Stimulated activated CD8-positive, alpha-beta memory T cell treated with anti-CD3 and anti-CD28 coated beads, Interleukin-7, amount 100 ng/mL, for 1 hour (primary cell): ENCODE results near the gene PSEN1.

Experiments used
- DNase-seq, 2 donors: peaks; one replicate each; pipeline ENCODE4 v3.0.0-alpha.2; 2020; ENCODE audit warnings: low read depth in 2 of 2

The PSEN1 gene

GRCh38 chr14:73253323-73253610, 117.0 kb downstream of the PSEN1 start:
- DNase-seq, result no peak

GRCh38 chr14:73253721-73254120, 117.4 kb downstream of the PSEN1 start:
- no peak for DNase-seq

- DNase-seq, result no peak
Observed at GRCh38 chr14:73254247-73255004, 118.1 kb downstream of the PSEN1 start.

DNA sequence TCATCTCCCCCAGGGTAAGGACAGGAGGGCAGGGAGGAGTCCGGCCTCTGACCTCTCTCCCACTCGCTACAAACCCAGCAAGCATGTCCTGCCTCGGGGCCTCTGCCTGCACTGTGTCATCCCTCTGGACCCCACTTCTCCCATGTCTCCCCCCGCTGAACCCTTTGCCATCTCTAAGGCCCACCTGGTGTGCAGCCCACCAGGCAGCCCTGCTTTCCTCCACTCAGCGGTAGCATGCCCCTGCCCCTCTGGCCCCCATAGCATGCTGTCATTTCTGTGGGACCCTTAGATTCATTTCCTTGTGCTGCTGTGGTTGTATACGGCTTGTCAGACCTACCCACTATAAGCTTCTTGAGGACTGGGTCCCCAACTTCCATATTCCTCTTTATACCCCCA, 118.7 kb downstream of the PSEN1 start:
- DNase-seq, result no peak

- DNase-seq, result no peak
Observed at GRCh38 chr14:73255693-73256225, 119.5 kb downstream of the PSEN1 start.

- no peak for DNase-seq
Observed at GRCh38 chr14:73258076-73258475, 121.8 kb downstream of the PSEN1 start.

- no peak for DNase-seq
Observed at GRCh38 chr14:73258845-73259611, 122.7 kb downstream of the PSEN1 start.

GRCh38 chr14:73259837-73260236, 123.5 kb downstream of the PSEN1 start:
- DNase-seq, result no peak

DNA sequence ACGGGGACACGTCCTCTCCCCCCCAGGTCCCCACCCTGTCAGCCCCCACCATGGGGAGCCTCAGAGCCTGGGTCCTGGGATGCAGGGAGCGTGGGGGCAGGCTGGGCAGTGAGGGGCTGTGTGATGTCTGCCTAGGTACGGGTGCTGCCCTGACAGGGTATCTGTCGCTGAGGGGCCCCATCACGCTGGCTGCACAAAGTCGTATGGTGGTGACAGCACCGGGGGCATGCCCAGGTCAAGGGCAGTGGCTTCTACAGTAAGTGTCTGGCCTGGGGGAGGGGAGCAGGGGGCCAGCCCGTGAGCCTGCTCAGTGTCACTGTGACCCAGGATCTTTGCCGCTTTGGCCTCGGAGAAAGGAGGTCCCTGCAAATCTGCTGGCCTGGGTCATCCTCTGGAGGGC, 124.3 kb downstream of the PSEN1 start:
- no peak for DNase-seq

- no peak for DNase-seq
Observed at GRCh38 chr14:73261075-73261474, 124.8 kb downstream of the PSEN1 start.

GRCh38 chr14:73261520-73262426, 125.5 kb downstream of the PSEN1 start:
- DNase-seq, result no peak

DNA sequence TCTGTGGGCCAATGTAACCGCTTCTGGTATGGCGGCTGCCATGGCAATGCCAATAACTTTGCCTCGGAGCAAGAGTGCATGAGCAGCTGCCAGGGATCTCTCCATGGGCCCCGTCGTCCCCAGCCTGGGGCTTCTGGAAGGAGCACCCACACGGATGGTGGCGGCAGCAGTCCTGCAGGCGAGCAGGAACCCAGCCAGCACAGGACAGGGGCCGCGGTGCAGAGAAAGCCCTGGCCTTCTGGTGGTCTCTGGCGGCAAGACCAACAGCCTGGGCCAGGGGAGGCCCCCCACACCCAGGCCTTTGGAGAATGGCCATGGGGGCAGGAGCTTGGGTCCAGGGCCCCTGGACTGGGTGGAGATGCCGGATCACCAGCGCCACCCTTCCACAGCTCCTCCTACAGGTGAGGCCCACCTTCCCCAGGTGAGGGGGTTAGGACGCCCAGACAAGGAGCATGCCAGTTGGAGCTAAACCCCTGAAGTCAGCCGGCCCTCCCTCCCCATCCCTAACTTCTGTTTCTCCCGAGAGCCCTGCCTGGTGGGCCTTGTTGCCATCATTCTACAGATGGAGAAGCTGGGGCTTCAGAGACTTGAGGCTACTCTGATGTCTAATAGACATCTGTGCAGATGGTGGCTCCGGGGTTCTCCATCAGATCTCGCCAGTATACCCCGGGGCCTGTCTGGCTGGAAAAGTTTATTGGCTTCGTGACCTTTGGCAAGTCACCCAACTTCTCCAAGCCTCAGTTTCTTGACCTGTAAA, 126.3 kb downstream of the PSEN1 start:
- DNase-seq, result no peak

DNA sequence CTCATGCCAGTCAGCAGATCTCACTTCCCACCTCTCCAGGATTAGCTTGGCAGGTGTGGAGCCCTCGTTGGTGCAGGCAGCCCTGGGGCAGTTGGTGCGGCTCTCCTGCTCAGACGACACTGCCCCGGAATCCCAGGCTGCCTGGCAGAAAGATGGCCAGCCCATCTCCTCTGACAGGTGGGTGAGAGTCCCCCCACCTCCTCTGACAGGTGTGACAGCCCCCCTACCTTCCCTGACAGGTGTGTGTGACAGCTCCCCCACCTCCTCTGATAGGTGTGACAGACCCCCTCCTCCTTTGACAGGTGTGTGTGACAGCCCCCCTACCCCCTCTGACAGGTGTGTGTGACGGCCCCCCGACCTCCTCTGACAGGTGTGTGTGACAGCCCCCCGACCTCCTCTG, 127.3 kb downstream of the PSEN1 start:
- DNase-seq, result no peak

DNA sequence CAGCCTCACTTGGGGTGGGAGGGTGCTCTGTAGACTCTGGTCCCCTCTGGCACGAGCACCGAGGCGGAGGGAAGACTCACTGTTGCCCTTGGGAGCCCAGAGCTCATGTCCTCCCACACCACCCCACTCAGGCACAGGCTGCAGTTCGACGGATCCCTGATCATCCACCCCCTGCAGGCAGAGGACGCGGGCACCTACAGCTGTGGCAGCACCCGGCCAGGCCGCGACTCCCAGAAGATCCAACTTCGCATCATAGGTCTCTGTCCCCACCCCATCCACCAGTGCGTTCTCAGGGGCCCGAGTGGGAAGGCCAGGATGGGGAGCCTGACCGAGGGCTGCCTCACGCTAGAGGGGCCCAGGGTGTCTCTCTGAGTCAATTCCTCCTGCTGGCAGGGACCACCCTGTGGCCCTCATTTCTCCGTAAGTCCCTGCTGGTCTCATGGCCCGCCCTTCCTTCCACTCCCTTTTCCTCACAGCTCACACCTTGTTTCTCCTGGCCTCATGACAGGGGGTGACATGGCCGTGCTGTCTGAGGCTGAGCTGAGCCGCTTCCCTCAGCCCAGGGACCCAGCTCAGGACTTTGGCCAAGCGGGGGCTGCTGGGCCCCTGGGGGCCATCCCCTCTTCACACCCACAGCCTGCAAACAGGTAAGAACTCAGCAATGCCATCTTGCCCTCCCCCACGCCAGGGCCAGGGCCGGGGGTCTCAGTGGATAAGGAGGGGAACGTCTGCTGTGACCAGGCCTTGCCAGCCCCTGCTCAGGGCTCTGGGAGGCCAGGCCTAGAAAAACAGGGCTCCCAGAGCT, 128.0 kb downstream of the PSEN1 start:
- DNase-seq, result no peak

- no peak for DNase-seq
Observed at GRCh38 chr14:73264885-73265720, 128.8 kb downstream of the PSEN1 start.

- DNase-seq, result no peak
Observed at GRCh38 chr14:73265721-73266046, 129.4 kb downstream of the PSEN1 start.

- DNase-seq, result no peak
Observed at GRCh38 chr14:73266317-73266716, 130.0 kb downstream of the PSEN1 start.

DNA sequence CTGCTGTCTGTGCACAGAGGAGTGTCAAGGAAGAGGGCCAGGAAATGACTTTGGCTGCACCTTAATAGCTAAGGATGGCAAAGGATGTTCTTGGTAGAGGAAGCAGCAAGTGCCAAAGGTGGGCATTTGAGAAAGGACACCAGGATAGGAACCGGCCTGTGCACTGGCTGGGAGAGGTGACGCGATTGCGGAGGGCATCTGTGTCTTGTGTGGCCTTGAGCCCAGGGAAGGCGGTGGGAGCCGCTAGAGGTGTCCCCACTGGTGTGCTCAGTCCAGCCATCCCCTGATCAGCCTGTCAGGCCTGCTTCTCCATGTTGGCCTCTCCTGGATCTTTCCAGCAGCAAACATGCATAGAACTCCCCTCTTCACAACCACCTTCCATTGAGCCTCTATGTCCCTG, 131.2 kb downstream of the PSEN1 start:
- DNase-seq, result no peak

GRCh38 chr14:73269729-73270531, 133.6 kb downstream of the PSEN1 start:
- DNase-seq, result no peak
